Hippocampal formation (tissue), 2 donors: ENCODE results near the gene CDK7.

Source experiments
- DNase-seq, 2 donors: peaks; one replicate each; lab custom pipeline; 2025; lab: John Stamatoyannopoulos, UW

Gene CDK7

DNA sequence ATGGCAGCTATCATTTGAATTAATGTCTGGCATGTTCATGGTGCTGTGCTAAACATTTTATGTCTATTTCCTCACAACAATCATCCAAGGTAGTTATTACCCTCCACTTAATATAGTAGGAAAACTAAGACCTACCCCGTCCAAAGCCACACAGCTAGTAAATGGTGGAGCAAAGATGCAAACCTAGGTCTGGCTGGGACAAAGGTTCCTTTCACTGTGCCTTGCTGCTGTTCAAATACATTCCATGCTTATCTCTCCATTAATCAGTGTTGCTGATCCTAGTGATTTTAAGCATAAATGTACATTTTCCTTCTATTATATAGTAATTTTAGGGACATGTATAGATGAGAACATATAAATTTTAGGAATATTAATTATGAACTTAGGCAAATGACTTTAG is 59.2 kb downstream of the CDK7 start:
- no peak for DNase-seq

DNA sequence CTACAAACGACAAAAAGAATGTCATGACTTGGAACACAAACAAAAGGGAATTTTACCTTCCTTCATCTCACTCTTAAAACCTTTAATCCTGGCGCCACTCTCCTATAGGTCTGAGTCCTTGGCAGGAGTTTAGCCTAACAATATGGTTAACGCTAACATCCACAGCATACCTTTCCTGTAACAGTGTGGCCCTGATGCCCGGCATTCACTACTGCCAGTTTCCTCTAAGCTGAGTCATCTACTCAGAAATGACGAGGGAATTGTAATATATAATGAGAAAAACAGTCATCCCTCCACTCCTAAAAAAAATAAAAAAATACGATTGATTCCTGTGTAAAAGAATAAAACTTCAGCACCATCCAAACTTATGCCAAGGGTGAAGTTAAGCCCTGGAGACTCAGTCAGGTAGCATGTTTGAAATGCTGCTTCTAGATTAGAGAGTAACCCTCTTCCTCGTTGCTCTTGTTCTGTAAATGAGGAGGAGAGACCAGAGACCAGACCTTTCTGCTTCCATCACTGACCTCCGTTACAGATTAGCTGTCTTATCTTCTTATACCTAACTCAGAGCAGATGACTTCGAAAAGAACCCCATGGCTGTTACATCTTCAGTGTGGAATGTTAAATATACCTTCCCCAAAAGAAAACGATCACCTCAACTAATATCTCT is 60.5 kb downstream of the CDK7 start:
- no peak for DNase-seq

DNA sequence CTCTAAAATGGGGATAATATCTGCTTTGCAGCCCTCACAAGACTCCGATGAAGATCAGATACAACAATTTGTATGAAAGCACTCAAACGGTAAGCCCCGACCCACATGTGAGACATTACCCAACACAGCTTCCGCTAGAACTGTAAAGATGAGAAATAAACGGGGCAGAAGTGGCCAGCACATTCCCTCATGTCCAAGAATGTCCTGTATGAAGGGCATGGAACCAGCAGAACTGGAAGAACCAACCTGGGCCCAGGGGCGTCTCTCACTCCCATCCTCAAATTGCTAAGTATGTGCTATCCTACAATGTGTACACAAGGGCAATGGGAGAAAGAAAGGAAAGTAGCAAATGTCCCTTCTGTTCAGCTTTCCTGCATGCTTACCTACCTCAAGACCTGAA is 64.9 kb downstream of the CDK7 start:
- DNase-seq = no peak

DNA sequence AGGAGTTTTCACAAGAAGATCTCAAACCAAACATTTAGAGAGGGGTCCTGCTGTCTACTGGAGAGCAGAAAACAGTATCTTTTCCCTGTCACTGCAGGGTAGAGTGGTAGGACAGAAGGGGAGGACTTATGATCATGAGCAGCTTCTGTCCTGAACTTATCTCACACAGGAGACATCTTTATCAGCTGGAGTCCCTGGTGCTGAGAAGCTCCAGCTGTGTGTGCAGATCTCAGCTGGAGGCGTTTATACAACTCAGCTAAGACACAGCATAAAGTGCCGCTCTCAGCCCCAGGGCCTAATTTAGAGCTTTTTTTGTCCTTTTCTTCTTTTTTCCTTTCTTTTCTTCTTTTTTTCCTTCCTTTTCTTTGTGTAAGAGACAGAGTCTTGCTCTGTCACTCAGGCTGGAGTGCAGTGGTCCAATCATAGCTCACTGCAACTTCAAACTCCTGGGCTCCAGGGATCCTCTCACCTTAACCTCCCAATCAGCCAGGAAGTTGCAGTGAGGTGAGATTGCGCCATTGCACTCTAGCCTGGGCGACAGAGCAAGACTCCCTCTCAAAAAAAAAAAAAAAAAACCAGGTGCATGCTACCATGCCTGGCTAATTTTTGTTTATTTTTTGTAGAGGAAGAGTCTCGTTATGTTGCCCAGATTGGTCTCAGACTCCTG is 66.0 kb downstream of the CDK7 start:
- no peak for DNase-seq

DNA sequence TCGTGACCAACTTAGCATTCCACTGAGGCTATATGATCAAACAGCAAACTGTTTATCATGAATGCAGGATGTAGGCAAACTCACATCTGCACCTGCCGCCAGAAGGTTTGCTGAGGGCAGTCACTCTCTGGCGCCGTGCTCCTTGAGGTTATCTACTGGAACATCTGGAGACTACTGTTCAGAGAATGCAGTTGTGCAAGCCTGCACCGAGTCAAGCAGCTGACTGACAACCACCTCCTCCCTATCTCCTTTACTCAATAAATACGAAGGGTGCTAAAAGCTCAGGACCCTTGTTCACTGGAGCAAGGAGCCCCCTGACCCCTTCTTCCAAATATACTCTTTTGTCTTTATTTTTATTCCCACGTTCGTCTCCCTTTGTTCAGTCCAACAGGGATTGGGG is 70.8 kb downstream of the CDK7 start:
- DNase-seq = no peak

DNA sequence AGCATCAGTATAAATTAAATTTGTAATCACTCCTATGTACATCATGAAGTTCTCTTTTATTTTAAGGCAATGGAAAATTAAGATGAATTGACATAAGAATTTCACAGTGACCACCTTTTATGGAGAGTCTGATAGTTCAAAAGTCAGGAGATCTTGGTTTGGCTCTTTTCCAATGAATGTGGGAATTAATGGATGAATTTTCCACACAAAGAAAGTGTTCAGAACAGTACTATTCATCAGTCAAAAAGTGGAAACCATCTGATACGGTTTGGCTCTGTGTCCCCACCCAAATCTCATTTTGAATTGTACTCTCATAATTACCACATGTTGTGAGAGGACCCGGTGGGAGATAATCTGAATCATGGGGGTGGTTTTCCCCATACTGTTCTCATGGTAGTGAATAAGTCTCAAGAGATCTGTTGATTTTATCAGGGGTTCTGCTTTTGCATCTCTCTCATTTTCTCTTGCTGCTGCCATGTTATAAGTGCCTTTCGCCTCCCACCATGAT is 73.4 kb downstream of the CDK7 start:
- no peak for DNase-seq

DNA sequence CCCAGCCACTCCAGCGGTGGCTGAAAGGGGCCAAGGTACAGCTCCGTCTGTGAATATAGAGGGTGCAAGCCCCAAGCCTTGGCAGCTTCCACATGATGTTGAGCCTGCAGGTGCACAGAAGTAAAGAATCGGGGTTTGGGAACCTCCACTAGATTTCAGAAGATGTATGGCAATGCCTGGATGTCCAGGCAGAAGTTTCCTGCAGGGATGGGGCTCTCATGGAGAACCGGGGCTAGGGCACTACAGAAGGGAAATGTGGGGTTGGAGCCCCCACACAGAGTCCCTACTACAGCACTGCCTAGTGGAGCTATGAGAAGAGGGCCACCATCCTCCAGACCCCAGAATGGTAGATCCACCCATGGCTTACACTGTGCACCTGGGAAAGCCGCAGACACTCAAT is 74.7 kb downstream of the CDK7 start:
- no peak for DNase-seq

DNA sequence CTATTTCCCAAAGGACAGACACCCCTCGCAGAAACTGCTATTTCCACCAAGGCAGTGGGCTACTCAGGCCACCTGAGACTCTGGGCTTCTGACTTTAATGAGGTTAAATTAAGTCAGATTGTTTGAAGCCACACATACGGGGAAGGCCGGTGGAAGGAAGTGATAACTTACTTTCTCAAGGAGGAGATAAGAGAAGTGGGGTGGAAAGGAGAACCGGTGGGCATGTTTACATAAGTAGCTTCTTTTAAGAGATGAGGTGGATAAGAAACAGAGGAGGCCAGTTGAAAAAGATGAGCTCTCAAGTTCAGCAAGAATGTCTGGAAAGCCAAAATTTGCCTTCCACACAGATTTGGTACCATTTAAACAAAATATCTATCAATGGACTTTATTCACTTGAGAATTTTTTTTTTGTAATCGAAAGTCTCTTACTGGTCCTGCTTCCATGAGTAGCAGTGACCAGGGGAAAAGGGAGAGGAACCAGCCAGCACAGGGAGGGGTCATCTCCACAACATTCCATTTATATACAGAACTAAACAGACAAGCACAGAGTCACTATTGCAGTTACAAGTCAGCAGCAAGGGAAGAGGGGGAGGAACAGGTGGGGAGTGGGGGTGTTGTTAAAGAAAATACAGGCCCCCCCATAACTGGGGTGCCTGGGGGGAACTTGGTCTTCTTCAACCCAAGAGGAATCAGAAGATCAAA is 77.9 kb downstream of the CDK7 start:
- no peak for DNase-seq

DNA sequence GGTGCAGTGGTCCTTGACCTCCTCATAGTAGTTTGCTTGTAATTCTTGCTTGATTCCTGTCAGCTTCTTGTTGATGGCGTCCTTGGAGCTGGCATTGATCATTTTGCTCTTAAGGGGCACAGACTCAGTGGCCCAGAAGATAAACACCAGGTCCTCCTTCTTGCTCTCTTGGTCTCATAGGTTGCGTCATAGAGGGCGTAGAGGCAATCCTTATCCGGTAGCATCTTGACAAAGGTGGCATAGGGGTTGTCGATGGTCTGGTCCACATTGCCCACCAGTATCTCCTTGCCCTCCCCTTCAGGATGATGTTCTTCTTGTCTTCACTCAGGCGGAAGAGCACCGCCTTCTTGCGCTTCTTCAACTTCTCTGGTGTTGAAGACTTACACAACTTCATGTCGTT is 78.7 kb downstream of the CDK7 start:
- DNase-seq = no peak

DNA sequence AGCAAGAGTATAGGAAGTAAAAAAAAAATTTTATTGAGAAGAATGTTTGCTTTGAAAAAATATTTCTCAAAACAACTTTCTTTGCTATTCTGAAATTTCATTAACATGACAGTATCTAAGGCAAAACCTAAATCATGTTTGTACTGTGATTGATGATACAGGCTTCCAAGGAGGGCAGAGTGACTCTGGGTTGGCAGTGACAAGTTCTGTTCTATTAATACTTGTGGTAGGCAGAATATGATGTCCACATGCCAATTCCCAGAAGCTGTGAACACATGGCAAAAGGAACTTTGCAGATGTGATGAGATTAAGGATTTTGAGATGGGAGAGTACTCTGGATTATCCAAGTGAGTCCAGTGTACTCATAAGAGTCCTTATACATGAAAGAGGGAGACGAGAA is 81.3 kb downstream of the CDK7 start:
- DNase-seq = no peak

DNA sequence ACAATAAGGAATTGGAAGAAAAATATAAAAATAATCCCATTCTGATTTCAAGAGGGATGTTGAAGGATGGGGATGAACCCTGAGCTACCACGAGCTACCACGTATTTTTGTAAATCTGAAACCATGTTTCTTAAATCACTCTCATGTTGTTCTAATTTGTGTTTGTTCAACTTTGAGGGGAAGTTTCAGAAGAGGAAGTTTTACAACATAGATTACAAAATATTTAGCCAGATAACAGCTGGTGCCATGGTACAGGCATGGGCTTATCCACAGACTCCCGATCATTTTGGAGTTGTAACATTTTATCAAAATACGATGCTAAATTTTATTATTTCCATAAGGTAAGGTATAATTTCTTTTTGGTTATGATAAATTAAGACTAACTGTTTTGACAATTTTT is 82.7 kb downstream of the CDK7 start:
- no peak for DNase-seq

DNA sequence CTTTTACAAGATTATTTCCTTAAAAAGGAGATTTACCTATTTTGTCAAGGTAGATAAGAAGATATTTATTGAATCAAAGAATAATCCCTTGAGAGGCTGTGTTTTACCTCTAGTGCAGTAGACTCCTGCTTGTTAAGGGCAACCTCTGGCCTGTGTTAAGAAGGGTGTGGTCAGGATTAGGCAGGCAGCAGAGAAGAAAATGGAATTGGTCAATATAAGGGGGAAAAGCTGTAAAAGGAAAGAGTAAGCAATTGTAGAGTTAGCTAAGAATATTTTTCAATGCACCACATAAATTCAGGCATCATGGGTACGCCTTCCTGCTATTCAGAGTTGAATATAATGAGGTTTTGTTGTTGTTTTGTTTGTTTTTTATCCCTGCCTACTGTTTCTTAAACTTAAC is 91.7 kb downstream of the CDK7 start:
- no peak for DNase-seq
